ENCODE measurements around the gene NOP14.
"Not testable (repeated sequence)": the region's sequence is repeated elsewhere in the genome, so short reads cannot be mapped to it uniquely, and the experiment has no call there.

GRCh38 chr4:2922453-2923101 lies 40.6 kb downstream of the NOP14 start:
- TF ChIP-seq, protein P1, sequence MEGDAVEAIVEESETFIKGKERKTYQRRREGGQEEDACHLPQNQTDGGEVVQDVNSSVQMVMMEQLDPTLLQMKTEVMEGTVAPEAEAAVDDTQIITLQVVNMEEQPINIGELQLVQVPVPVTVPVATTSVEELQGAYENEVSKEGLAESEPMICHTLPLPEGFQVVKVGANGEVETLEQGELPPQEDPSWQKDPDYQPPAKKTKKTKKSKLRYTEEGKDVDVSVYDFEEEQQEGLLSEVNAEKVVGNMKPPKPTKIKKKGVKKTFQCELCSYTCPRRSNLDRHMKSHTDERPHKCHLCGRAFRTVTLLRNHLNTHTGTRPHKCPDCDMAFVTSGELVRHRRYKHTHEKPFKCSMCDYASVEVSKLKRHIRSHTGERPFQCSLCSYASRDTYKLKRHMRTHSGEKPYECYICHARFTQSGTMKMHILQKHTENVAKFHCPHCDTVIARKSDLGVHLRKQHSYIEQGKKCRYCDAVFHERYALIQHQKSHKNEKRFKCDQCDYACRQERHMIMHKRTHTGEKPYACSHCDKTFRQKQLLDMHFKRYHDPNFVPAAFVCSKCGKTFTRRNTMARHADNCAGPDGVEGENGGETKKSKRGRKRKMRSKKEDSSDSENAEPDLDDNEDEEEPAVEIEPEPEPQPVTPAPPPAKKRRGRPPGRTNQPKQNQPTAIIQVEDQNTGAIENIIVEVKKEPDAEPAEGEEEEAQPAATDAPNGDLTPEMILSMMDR (IDR thresholded peaks at IDR 0.05), result not testable (repeated sequence)
- TF ChIP-seq POLR2A (IDR thresholded peaks at IDR 0.05), result not testable (repeated sequence)
